CMK (cell line): ENCODE measurements around the gene ZXDA.
"Not testable (repeated sequence)": the region's sequence is repeated elsewhere in the genome, so short reads cannot be mapped to it uniquely, and the experiment has no call there.

ENCODE experiments used
- DNase-seq: peaks from one replicate; pipeline ENCODE4 v3.0.0-alpha.2; 2010; ENCODE audit warnings: low read depth

The ZXDA gene, protein sequence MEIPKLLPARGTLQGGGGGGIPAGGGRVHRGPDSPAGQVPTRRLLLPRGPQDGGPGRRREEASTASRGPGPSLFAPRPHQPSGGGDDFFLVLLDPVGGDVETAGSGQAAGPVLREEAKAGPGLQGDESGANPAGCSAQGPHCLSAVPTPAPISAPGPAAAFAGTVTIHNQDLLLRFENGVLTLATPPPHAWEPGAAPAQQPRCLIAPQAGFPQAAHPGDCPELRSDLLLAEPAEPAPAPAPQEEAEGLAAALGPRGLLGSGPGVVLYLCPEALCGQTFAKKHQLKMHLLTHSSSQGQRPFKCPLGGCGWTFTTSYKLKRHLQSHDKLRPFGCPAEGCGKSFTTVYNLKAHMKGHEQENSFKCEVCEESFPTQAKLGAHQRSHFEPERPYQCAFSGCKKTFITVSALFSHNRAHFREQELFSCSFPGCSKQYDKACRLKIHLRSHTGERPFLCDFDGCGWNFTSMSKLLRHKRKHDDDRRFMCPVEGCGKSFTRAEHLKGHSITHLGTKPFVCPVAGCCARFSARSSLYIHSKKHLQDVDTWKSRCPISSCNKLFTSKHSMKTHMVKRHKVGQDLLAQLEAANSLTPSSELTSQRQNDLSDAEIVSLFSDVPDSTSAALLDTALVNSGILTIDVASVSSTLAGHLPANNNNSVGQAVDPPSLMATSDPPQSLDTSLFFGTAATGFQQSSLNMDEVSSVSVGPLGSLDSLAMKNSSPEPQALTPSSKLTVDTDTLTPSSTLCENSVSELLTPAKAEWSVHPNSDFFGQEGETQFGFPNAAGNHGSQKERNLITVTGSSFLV

DNA sequence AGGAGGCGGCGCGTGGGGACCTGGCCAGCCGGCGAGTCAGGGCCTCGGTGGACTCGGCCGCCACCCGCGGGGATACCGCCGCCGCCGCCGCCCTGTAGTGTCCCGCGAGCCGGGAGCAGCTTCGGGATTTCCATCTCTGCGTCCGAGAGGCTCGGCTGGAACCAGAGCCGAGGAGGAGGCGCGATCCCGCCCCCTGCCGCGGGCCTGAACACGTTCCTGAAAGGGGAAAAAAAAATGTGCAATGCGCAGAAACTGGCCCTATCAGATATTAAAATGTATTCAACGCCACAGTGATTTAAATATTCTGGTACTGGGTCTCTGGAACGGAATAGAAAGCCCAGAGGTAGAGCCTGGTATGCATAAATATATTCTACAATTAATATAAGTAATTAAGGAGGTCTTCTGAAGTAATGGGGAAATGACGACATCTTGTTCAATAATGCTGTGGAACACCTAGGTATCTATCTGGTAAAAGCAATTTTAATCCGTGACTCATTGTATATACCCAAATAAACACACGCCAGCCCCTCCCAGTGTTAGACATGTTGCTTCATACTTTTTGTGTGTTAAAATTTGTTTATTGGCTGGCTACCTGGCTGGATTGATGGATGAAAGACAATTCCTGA lies at the start of gene ZXDA:
Gene ZXDA (minus strand): TSS at position 172 of the 626 bp plus-strand sequence. CDS start 38 bp downstream, at position 134.
- DNase-seq: not testable (repeated sequence)

DNA sequence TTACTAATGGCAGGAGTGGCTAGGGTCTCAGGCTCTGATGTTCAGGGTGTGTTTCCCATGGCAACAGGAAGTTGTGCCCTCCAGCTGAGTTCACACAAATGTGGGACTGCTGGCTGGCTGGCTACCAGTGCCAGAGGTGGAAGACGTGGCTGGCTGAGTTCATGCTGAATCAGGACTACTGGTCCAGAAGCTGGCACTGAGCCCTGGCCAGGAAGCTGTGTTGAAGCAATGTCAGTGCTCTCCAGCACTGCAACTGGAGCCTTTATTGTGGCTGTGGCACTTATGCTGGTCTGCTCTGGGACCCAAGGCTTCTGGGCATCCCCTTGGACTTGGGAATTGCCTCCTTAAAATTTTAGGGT lies 42.0 kb upstream of the ZXDA start:
- DNase-seq: no peak

DNA sequence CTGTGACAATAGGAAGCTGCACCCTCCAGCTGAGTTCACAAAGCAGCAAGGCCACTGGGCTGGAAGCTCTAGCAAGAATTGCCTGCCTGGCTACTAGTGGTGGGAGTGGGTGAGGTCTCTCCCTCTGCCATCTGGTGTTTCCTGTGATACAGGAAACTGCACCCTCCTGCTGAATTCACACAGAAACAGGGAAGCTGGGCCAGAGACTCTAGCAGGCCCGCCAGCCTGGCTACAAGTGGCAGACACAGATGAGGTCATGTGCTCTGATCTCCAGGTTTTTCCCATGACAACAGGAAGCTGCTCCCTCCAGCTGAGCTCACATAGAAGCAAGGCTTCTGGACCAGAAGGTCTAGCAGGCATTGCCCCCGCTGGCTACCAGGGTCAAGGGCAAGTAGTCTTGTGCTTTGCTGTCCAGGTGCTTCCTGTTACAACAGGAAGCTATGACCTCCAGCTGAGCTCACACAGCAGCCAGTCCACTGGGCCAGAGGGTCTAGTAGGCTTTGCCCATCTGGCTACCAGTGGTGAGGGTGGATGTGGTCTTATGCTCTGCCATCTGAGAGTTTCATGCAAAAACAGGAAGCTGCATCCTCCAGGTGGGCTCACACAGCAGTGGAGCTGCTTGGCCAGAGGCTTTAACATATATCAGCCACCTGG lies 41.5 kb upstream of the ZXDA start:
- DNase-seq: peak; percentile 43

DNA sequence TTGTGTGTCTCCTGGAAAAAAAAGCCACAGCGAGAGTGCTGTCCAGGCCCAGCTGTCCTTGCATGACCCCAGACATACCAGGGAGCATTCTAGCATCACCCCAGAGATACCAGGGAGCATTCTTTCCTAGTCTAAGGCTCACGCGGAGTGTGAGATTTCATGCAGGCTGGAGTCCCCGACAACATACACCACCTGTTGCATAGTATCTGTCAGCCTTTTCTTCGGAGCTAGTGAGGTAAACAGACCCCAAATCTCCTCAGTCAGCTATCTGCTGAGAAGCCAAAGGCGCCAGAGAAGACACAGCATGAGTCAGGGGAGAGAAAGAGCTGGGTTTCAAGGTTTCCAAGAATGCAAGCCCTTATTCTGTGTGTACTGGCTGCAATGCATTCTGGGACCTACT lies 23.1 kb upstream of the ZXDA start:
- DNase-seq: no peak

DNA sequence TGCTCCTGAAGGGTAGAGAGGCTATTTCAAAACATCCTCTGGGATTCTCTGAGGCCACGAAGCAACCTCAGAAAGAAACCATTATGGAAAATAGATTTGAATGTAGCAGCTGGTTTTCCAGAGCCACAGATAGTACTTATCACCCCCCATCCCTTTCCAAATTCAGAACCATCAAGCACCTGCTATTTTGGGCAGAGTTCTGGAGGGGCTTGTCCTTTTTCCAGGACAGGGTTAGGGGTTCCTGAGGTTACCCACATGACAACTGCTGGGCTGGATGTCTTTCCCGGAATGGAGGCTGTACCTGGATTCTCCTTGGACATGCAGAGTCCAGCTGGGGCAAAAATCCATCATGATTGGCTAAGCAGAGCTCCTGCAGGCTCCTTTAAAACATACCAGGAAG lies 22.0 kb upstream of the ZXDA start:
- no peak for DNase-seq

DNA sequence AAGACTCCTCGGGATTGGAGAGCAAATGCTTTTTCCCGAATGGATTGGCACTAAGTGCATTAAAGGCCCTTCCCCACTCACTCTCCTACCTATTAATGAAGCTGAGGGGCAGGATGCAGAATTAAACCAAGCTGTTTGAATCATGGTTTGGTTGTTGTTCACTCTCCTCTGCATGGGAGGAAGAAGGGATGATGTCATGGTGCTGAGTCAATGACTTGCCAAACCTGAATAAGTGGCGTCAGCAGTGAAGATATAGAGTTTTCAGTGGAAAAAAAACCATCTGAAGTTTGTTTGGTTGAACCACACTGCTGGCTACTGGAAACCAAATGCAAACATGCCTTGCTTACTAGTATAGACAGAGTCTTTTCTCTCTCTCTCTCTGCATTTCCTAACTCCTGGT lies 19.8 kb upstream of the ZXDA start:
- DNase-seq: no peak

DNA sequence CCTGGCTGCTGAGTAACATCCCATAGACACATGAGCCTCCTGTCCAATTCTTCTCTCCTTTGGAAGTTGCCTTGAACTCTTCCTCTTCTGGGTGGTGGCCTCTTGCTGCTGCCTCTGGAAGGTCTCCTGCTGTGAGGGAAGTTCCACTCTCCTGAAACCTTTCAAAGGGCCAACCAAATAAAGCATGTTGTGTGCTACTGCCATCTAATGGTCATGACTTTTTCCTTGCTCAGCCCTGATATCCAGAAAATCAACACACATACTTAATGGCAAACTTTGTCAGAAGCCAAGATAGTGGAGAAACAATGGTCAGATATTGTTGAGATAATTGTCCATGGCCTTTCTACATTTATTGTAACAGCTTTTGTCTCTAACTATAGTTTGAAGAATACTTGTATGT lies 19.1 kb upstream of the ZXDA start:
- DNase-seq: no peak

DNA sequence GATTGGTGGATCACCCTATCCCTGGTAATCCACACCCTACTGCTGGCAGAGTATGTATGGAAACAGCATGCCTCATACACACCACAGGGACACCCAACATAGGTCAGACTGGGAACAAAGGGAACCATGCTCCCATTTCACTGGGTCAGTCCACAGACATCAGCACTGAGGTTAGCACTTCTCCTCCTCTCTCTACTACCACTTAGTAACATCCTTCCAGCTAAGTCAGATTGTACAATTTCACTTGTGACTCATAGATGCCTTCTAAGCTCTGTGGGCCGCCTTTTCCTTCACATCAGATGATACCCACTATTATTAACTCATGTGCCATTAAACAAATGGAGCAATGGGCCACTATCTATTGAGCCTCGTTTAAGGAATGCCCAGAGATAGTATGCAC lies 15.5 kb upstream of the ZXDA start:
- no peak for DNase-seq

DNA sequence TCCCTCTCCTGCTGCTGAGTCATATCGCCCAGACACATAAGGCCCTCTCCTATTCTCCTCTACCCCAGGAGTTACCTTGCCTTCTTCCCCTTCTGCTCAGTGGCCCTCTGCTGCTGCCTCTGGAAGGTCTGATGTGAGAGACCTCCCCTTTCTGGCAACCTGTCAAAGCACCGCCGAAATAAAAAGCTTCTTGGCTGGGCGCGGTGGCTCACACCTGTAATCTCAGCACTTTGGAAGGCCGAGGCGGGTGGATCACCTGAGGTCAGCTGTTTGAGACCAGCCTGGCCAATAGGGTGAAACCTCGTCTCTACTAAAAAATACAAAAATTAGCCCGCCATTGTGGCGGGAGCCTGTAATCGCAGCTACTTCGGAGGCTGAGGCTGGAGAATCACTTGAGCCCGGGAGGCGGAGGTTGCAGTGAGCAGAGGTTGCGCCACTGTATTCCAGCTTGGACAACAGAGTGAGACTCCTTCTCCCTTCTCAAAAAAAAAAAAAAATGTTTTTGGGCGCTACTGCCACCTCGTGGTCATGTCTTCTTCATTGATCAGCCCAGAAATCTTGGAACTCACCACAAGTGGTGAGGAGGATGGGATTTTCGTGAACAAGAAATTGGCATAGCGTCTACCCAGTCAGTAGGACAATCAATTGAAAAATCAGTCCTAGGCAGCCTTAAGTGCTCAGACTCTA lies 8.6 kb upstream of the ZXDA start:
- no peak for DNase-seq

DNA sequence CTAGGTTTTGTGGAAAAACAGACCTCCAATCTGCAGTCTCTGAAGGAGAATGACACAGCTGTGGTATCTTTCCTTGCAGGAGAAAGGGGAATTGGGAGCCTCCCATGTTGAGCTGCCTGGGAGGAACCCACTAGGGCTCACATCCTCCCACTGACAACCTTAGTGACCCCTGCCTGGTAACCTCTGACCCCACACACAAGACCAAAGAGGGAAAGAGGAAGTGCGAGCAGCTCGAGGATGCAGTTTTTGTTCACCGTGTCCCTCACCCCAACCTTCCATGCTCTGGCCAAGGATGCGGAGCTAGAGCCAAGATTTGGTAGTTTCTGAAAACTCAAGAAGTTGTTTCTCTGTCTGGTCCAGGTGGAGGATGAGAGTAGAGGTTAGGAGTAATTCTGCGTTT lies 5.4 kb upstream of the ZXDA start:
- no peak for DNase-seq

DNA sequence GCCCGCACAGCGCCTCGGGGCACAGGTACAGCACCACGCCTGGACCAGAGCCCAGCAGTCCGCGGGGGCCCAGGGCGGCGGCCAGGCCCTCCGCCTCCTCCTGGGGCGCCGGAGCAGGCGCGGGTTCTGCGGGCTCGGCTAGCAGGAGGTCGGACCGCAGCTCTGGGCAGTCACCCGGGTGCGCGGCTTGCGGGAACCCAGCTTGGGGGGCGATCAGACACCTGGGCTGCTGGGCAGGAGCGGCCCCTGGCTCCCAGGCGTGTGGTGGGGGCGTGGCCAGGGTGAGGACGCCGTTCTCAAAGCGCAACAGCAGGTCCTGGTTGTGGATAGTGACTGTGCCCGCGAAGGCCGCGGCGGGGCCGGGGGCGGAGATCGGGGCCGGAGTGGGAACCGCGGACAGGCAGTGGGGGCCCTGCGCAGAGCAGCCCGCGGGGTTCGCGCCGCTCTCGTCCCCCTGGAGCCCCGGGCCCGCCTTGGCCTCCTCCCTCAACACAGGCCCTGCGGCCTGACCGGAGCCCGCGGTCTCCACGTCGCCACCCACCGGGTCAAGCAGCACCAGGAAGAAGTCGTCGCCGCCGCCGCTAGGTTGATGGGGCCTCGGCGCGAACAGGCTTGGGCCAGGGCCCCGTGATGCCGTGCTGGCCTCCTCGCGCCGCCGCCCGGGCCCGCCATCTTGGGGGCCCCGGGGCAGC lies 517 bp downstream of the ZXDA start:
- DNase-seq: not testable (repeated sequence)

DNA sequence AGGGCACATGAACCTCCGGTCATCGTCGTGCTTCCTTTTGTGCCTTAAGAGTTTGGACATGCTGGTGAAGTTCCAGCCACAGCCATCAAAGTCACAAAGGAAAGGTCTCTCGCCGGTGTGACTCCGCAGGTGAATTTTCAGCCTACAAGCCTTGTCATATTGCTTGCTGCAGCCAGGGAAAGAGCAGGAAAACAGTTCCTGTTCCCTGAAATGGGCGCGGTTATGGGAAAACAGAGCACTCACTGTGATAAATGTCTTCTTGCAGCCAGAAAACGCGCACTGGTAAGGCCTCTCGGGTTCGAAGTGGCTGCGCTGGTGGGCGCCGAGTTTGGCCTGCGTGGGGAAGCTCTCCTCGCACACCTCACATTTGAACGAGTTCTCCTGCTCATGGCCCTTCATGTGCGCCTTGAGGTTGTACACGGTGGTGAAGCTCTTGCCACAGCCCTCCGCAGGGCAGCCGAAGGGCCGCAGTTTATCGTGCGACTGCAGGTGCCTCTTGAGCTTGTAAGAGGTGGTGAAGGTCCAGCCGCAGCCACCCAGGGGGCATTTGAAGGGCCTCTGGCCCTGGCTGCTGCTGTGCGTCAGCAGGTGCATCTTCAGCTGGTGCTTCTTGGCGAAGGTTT lies 1.2 kb downstream of the ZXDA start:
- not testable (repeated sequence) for DNase-seq

DNA sequence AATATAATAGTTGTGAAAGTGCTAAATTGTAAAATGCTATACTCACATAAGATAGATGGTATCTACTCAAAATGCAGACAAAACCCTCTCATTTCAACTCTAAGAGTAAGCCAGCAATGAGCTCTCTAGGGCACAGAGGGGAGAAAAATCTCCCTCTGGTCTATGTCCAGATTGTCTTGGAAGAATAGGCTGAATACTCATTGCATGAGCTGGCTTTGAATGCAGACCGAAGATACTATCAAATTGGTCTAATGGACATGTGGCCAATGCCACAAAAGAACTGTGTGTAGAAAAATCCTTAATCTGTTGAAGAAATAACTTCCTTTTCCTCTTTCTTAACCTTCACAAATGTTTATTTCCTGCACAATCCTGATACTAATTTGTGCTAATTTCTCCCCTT lies 3.5 kb downstream of the ZXDA start:
- no peak for DNase-seq

DNA sequence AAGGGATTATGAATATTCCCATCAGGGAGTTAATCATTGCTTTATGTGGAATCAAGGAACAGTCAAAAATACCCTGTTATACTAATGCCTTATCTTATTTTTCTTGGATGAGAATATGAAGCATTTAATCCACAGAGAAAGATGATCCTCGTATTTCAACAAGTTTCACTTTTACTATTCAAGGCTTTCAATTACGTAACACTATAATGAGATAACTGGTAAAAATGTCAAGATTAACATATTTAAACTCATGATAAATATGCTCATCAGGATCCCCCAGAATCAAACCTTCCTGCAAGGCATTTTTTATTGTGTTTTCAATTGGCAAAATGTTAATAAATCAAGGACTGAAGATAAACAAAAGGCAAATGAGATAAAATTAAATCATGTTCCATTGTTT lies 5.1 kb downstream of the ZXDA start:
- no peak for DNase-seq

DNA sequence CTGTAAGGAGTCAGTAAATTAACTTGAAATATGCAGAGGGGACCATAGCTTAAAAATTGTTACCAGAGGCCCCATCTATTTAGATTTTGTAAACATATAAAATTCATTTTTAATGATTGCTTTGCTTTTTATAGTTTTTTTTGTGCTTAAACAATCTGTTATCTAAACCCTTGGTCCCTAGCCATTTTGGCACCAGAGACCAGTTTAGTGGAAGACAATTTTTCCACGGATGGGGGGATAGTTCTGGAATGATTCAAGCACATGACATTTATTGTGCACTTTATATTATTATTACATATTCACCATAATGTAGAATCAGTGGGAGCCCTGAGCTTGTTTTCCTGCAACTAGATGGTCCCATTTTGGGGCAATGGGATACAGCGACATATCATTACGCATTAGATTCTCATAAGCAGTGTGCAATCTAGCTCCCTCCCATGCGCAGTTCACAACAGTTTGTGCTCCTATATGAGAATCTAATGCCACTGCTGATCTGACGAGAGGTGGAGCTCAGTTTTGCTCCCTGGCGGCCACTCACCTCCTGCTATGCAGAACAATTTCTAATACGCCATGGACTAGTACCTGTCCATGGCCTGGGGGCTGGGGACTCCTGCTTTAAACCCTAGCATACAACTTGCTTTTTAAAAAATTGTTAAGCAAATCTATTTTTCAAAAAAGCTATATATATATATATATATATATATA lies 5.9 kb downstream of the ZXDA start:
- no peak for DNase-seq

DNA sequence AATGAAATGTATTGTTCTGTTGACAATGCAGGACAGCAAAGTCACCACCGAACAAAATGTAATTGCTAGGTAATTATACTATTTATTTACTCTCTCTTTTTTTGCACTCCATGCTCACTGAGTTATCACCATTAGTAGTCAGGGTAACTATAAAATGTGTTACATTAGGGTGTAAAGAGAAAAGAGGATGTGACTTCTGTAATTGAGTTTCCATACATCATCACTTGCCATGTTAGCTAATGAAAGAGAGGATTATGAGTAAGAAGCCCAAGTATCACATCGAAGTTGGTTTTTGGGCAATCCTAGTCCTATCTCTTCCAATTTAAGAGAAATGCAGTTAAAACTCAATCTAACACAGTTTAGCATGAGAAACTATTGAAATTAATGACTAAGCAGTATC lies 7.6 kb downstream of the ZXDA start:
- DNase-seq: no peak

DNA sequence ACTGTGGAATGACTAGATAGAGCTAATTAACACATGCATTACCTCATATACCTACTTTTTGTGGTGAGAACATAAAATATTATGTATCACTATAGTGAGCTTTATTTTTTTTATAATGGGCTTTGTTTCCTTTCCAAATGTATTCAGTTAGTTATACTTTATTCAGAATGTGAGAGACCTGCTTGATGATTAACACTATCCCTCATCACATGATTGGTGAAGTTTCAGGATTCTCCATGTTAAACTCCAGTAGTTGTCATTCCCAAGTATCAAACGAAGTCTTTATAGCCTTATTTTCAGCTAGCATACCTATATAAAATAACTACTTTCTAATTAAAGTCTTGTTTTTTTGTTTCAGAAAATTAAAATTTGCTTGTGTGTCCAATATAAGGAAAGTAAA lies 8.8 kb downstream of the ZXDA start:
- DNase-seq: no peak

DNA sequence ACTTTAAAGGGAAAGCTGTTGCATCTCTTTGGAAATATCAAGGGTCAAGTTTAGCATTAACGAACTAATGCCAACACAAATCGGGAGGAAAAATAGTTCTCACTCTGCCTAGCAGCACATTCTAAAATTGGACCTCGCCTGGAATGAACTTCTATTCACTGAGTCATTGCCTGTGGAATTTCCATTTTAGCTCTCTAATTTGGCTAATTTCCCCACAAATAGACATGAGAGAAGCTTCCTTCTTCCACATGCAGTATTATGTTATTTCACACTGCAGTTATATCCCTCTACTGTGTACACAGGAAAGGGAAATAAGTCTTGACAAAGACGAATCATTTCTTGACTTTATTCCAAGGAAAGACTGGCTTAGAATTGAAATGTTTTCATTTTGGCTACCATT lies 9.3 kb downstream of the ZXDA start:
- no peak for DNase-seq

DNA sequence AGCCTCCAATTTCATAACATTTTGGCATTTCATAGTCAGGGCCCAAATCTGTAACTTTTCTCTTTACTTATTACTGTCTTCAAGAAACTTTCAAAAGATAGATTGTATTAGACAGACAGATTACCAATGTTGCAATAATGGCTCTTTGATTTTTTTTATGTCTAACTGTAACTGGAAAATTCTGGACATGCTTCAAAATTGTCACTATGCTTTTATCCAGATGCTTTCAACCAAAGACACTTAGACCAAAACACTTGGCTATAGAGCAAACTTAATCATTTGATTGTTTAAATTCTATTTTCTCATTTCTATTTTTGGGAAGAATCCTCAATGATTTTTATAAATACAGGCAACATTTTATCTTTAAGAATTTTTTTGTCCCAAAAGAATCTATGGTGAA lies 10.4 kb downstream of the ZXDA start:
- DNase-seq: no peak

DNA sequence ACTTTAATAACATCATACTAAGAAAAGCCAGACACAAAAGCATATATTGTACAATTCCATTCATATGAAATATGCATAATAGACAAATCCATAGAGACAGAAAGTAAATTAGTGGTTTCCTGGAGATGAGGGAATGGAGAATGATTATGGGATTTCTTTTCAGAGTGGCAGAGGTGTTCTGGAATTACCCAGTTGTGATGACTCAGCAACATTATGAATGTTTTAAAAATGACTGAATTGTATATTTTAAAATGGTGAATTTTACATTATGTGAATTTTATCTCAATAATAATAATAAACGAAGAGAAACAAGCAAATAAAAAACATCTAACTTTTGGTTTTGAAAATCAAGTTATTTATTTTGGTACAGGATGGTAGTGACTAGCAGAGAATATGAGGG lies 11.2 kb downstream of the ZXDA start:
- DNase-seq: no peak
